ENCODE results near the gene TXNDC2. TPM values are rescaled to one million over a fixed set of nuclear protein-coding genes. Genes with fewer than 3 reads are reported as not detected.
"Not testable (repeated sequence)": the region's sequence is repeated elsewhere in the genome, so short reads cannot be mapped to it uniquely, and the experiment has no call there.

Gene TXNDC2
- total RNA-seq, 3 donors from 2014 or later (not counting 1 experiment from before 2014, with no cell fraction given) = not detected

- Mint-ChIP-seq H3K27ac (no peak overlapping the region), H3K4me3 (no peak overlapping the region), H3K4me1 (peaks cover 0 to 5% of the 10 kb centered on the region in 2 donors), H3K9me3 (no peaks in the 10 kb centered on the region), H3K27me3 (ENCODE audit: low read depth in 2 of 2) (no peaks in the 10 kb centered on the region), H3K36me3 (no peaks in the 10 kb centered on the region)
- WGBS (ENCODE audit: insufficient coverage) = 94% methylated on average over 5 of the region's 5 CpGs
- intact Hi-C loops (cut with micrococcal nuclease) = no loop called here
- Histone ChIP-seq H3K27ac (ENCODE audit: low read length) (no peak overlapping the region), H3K36me3 (ENCODE audit: control insufficient read depth, insufficient read depth, low read length) (no peaks in the 10 kb centered on the region), H3K9me3 (ENCODE audit: control insufficient read depth, insufficient read depth, low read length) (no peaks in the 10 kb centered on the region), H3K4me3 (ENCODE audit: low read length) (no peak overlapping the region), H3K4me1 (ENCODE audit: control insufficient read depth, insufficient read depth, low read length) (no peaks in the 10 kb centered on the region), H3K27me3 (ENCODE audit: control insufficient read depth, insufficient read depth, low read length) (no peaks in the 10 kb centered on the region)
- DNase-seq = no peak
- TF ChIP-seq CTCF (IDR thresholded peaks at IDR 0.05) = no peak
- no peak for ATAC-seq
These were observed 11.4 kb downstream of the TXNDC2 start for GRCh38 chr18:9897129-9897528.

GRCh38 chr18:9897787-9898291, 12.1 kb downstream of the TXNDC2 start:
- H3K4me3 ChIP-seq (ENCODE audit: low read length); H3K36me3 ChIP-seq (ENCODE audit: control insufficient read depth, insufficient read depth, low read length); H3K27me3 ChIP-seq (ENCODE audit: control insufficient read depth, insufficient read depth, low read length); H3K27ac ChIP-seq (ENCODE audit: low read length); H3K4me1 ChIP-seq (ENCODE audit: control insufficient read depth, insufficient read depth, low read length); intact Hi-C loops (cut with micrococcal nuclease); H3K4me3 Mint-ChIP-seq; H3K9me3 Mint-ChIP-seq; H3K27ac Mint-ChIP-seq; DNase-seq; ATAC-seq; H3K36me3 Mint-ChIP-seq; H3K4me1 Mint-ChIP-seq; H3K27me3 Mint-ChIP-seq (ENCODE audit: low read depth in 2 of 2); H3K9me3 ChIP-seq (ENCODE audit: control insufficient read depth, insufficient read depth, low read length): not testable (repeated sequence)
- 94% methylated on average over 9 of the region's 10 CpGs for WGBS (ENCODE audit: insufficient coverage)

GRCh38 chr18:9898792-9899549, 13.2 kb downstream of the TXNDC2 start:
- Mint-ChIP-seq H3K36me3 (no peaks in the 10 kb centered on the region), H3K27ac (no peak overlapping the region), H3K27me3 (ENCODE audit: low read depth in 2 of 2) (peaks cover 0 to 2% of the 10 kb centered on the region in 2 donors), H3K4me1 (peaks cover 0 to 5% of the 10 kb centered on the region in 2 donors), H3K9me3 (no peaks in the 10 kb centered on the region), H3K4me3 (no peak overlapping the region)
- no peak for TF ChIP-seq CTCF (IDR thresholded peaks at IDR 0.05)
- DNase-seq = no peak
- intact Hi-C loops (cut with micrococcal nuclease) = no loop called here
- WGBS (ENCODE audit: insufficient coverage) = 74% methylated on average over 9 of the region's 11 CpGs
- no peaks in the 10 kb centered on the region for H3K27me3 ChIP-seq (ENCODE audit: control insufficient read depth, insufficient read depth, low read length)
- H3K27ac ChIP-seq (ENCODE audit: low read length) = no peak overlapping the region
- H3K9me3 ChIP-seq (ENCODE audit: control insufficient read depth, insufficient read depth, low read length) = no peaks in the 10 kb centered on the region
- H3K4me3 ChIP-seq (ENCODE audit: low read length) = no peak overlapping the region
- H3K36me3 ChIP-seq (ENCODE audit: control insufficient read depth, insufficient read depth, low read length) = no peaks in the 10 kb centered on the region
- no peak for ATAC-seq
- H3K4me1 ChIP-seq (ENCODE audit: control insufficient read depth, insufficient read depth, low read length) = no peaks in the 10 kb centered on the region

- H3K4me1 ChIP-seq (ENCODE audit: control insufficient read depth, insufficient read depth, low read length); H3K27me3 Mint-ChIP-seq (ENCODE audit: low read depth in 2 of 2); H3K36me3 ChIP-seq (ENCODE audit: control insufficient read depth, insufficient read depth, low read length); H3K4me3 Mint-ChIP-seq; H3K9me3 Mint-ChIP-seq; H3K4me1 Mint-ChIP-seq; DNase-seq; H3K36me3 Mint-ChIP-seq; H3K27ac ChIP-seq (ENCODE audit: low read length); H3K27ac Mint-ChIP-seq; intact Hi-C loops (cut with micrococcal nuclease); H3K9me3 ChIP-seq (ENCODE audit: control insufficient read depth, insufficient read depth, low read length); ATAC-seq; H3K27me3 ChIP-seq (ENCODE audit: control insufficient read depth, insufficient read depth, low read length); H3K4me3 ChIP-seq (ENCODE audit: low read length): not testable (repeated sequence)
- WGBS (ENCODE audit: insufficient coverage) = 73% methylated on average over 1 of the region's 1 CpG
These were observed 13.8 kb downstream of the TXNDC2 start for GRCh38 chr18:9899550-9899930.
